Aortic smooth muscle cell (primary cell): Measurements from ENCODE around the gene CEACAM20. TPM values are rescaled to one million over a fixed set of nuclear protein-coding genes. Genes with fewer than 3 reads are reported as not detected.

ENCODE experiments used
- total RNA-seq: library from RNA; depleted of rRNA; stranded (reverse); fragments of >200 nt; gene quantifications from 2 replicates; pipeline ENCODE4 v1.2.3, GENCODE V29; 2014

Gene CEACAM20
- total RNA-seq, result not detected in 2 replicates

GRCh38 chr19:44529536-44529935, at the start of gene CEACAM20:
CEACAM20 (minus strand) TSS chr19:44529675; CDS start chr19:44529509, 166 bp downstream.

GRCh38 chr19:44499962-44500949, 29.2 kb downstream of the CEACAM20 start, which contains the start of gene ZNF180:
ZNF180 (minus strand) TSS chr19:44500522; CDS start chr19:44497334, 3,188 bp downstream.

Other genes starting within 250 kb of the CEACAM20 start
- 2.9 TPM in 2 replicates for gene ZNF235, start 224.7 kb downstream of the CEACAM20 start, total RNA-seq
- 7.5 and 9.1 TPM in 2 replicates for gene ZNF112, start 173.0 kb downstream of the CEACAM20 start, total RNA-seq
- gene ZNF285, start 128.1 kb downstream of the CEACAM20 start, total RNA-seq, result 2.4 and 4.0 TPM in 2 replicates
- gene ZNF229, start 81.2 kb downstream of the CEACAM20 start, total RNA-seq, result 11.9 and 12.2 TPM in 2 replicates
- gene ZNF180, start 29.2 kb downstream of the CEACAM20 start, total RNA-seq, result 7.0 and 7.4 TPM in 2 replicates
- not detected in 2 replicates for gene IGSF23, start 83.9 kb upstream of the CEACAM20 start, total RNA-seq
- gene PVR, start 114.2 kb upstream of the CEACAM20 start, total RNA-seq, result 56.8 and 71.4 TPM in 2 replicates
- 1.8 and 4.9 TPM in 2 replicates for gene CEACAM19, start 141.8 kb upstream of the CEACAM20 start, total RNA-seq
- gene CEACAM16, start 169.5 kb upstream of the CEACAM20 start, total RNA-seq, result not detected in 2 replicates
- 8.2 and 11.6 TPM in 2 replicates for gene BCL3, start 219.0 kb upstream of the CEACAM20 start, total RNA-seq
- not detected in 2 replicates for gene CBLC, start 248.2 kb upstream of the CEACAM20 start, total RNA-seq